Activated CD4-positive, alpha-beta T cell treated with anti-CD3 and anti-CD28 coated beads, Interleukin-2, Interleukin-4, amounts not matched to agents 100 ng/mL and 50 ng/mL, durations not matched to agents 16 hours and 8 hours (primary cell): ENCODE results near the gene HBM.
"Not testable (repeated sequence)": the region's sequence is repeated elsewhere in the genome, so short reads cannot be mapped to it uniquely, and the experiment has no call there.

Source experiments
- DNase-seq: peaks from one replicate; pipeline ENCODE4 v3.0.0-alpha.2; 2020; ENCODE audit warnings: low spot score

Gene HBM

GRCh38 chr16:165539-166374 lies at the start of gene HBM:
Gene HBM, plus strand, starts transcription at chr16:165978. Its CDS starts 20 bp downstream, at chr16:165998.
- DNase-seq = no peak

- no peak for DNase-seq
Measured at GRCh38 chr16:116015-116414, 49.8 kb upstream of the HBM start.

- peak; percentile 58 for DNase-seq
Measured at GRCh38 chr16:117379-118365, 48.1 kb upstream of the HBM start.

- no peak for DNase-seq
Measured at GRCh38 chr16:118857-119256, 46.9 kb upstream of the HBM start.

GRCh38 chr16:119295-119694 lies 46.5 kb upstream of the HBM start:
- no peak for DNase-seq

- DNase-seq = no peak
Measured at GRCh38 chr16:119835-120491, 45.8 kb upstream of the HBM start.

GRCh38 chr16:120756-121155 lies 45.0 kb upstream of the HBM start:
- no peak for DNase-seq

GRCh38 chr16:122361-122760 lies 43.4 kb upstream of the HBM start:
- no peak for DNase-seq

- DNase-seq = not testable (repeated sequence)
Measured at GRCh38 chr16:123558-124350, 42.0 kb upstream of the HBM start.

- no peak for DNase-seq
Measured at GRCh38 chr16:125011-125410, 40.8 kb upstream of the HBM start.

- no peak for DNase-seq
Measured at GRCh38 chr16:129075-129474, 36.7 kb upstream of the HBM start.

- no peak for DNase-seq
Measured at GRCh38 chr16:130533-131173, 35.1 kb upstream of the HBM start.

GRCh38 chr16:132120-132519 lies 33.7 kb upstream of the HBM start:
- DNase-seq = no peak

- no peak for DNase-seq
Measured at GRCh38 chr16:133716-134115, 32.1 kb upstream of the HBM start.

- DNase-seq = peak; percentile 14
Measured at GRCh38 chr16:138049-138417, 27.7 kb upstream of the HBM start.

- no peak for DNase-seq
Measured at GRCh38 chr16:140175-140857, 25.5 kb upstream of the HBM start.

GRCh38 chr16:142405-142967 lies 23.3 kb upstream of the HBM start:
- DNase-seq = no peak

GRCh38 chr16:143047-143446 lies 22.7 kb upstream of the HBM start:
- DNase-seq = no peak

- no peak for DNase-seq
Measured at GRCh38 chr16:143456-143855, 22.3 kb upstream of the HBM start.

- no peak for DNase-seq
Measured at GRCh38 chr16:144797-145252, 21.0 kb upstream of the HBM start.
